HK-2 (cell line): Measurements from ENCODE around the gene DPPA5.
"Not testable (repeated sequence)": the region's sequence is repeated elsewhere in the genome, so short reads cannot be mapped to it uniquely, and the experiment has no call there.

Experiments used
- DNase-seq: peaks from one replicate; pipeline ENCODE4 v3.0.0-alpha.2; 2018; ENCODE audit not compliant: unreplicated experiment

The DPPA5 gene, protein sequence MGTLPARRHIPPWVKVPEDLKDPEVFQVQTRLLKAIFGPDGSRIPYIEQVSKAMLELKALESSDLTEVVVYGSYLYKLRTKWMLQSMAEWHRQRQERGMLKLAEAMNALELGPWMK

DNA sequence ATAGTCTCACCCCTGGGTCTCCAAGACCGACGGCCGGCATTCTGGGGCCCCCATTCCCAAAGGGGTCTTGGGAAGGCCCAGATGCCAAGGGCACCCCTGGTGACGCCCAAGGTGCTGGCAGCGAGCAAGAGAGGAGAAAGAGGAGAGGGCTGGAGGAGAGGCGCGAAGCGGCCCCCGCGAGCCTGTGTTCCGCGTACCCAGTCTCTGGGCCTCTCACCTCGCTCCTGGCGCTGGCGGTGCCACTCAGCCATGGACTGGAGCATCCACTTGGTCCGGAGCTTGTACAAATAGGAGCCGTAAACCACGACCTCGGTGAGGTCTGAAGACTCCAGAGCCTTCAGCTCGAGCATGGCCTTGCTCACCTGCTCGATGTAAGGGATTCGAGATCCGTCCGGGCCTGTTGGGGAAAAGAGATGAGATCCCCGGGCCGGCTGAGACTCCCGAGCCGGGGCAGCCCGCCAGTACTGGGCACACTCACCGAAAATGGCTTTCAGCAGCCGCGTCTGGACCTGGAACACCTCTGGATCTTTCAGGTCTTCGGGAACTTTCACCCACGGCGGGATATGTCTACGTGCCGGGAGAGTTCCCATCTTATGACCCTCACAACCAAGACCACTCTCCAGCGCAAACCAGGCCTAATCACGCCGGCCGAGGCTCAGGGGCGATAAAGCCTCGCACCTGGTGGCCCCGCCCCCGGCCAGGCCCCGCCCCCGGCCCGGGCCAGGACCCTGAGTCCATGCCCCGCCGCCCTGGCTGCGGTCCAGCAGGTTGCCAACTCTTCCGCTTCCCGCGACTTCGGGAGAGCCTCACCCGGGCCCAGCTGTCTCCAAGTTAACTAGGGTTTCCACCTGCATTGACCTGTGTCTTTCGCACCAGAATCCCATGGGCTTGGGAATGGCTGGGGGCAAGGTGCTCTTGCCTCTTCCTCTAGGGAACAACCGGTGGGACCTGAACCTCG, at the start of gene DPPA5:
Gene DPPA5, minus strand, starts transcription at position 641 of the 958 bp plus-strand sequence. Its CDS starts 51 bp downstream, at position 590.
- no peak for DNase-seq

DNA sequence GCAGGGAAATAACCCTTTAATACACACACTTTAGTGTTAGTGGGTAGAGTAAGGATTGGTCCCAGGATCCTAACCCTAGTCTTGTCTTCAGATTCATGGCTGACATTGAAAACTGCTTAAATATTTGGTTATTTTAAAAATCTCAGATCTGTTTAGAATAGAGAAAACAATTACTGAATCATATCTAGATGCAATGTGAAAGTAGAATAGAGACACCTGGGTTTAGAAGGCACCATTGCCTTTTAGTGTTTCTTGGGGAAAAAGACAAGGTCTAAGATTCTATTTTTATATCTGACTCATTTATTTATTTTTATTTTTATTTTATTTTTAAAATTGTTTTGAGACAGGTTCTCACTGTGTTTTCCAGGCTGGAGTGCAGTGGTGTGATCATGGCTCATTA, 46.6 kb upstream of the DPPA5 start:
- no peak for DNase-seq

DNA sequence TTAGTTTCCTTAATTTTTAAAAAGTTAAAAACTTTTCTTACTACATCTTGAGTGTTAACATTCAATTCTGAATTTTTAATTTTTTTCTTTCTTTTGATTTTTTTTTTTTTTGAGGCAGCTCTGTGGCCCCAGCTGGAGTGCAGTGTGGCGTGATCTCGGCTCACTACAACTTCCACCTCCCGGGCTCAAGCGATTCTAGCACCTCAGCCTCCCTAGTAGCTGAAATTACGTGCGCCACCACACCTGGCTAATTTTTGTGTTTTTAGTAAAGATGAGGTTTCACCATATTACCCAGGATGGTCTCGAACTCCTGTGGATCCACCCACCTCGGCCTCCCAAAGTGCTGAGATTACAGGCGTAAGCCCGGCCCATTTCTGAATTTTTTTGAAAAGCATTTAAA, 41.8 kb upstream of the DPPA5 start:
- no peak for DNase-seq

DNA sequence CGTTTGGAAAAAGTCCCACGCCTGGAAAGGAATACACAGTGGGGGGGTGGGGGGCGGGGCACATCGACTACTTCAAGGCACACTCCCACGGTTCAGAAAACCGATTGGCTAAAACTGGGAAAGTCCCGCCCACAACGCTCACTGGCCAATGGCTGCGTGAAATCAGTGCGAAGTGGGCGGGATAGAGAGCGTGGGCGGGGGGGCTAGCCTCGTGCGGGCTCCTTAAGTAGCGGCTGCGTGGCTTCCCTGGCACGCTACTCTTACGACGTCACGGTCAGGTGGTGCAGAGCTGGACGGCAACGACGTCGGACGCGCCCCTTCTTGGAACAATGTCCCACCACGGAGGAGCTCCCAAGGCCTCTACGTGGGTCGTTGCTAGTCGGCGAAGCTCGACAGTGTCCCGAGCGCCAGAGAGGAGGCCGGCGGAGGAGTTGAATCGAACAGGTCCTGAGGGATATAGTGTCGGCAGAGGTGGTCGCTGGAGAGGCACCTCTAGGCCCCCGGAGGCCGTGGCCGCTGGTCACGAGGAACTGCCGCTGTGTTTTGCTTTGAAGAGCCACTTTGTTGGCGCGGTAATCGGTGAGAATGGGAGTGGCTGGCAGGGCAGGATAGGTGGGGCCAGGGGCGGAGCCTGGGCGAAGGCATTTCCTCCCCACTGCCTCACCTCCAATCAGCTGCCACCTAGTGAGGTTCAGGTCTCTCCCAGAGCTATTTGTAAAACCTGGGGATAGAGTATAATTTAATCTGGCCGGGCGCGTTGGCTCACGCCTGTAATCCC, 40.7 kb upstream of the DPPA5 start, which contains the start of gene DDX43:
Gene DDX43, plus strand, starts transcription at position 252 of the 778 bp plus-strand sequence. Its CDS starts 78 bp downstream, at position 330.
- no peak for DNase-seq

DNA sequence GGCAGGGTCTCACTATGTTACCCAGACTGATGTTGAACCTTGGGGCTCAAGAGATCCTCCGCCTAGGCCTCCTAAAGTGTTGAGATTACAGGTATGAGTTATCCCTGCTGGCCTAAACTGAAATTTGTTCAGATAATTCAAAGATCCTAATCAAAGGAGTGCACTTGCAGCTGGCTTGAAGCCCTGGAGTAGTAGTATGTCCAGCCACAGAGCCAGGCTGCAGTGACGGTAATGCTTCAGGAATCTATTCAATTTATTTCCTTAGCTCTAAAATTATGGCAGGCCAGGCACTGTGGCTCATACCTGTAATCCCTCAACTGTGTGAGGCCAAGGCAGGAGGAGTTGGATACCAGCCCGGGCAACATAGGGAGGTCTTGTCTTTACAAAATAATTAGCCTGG, 39.2 kb upstream of the DPPA5 start:
- DNase-seq = no peak

DNA sequence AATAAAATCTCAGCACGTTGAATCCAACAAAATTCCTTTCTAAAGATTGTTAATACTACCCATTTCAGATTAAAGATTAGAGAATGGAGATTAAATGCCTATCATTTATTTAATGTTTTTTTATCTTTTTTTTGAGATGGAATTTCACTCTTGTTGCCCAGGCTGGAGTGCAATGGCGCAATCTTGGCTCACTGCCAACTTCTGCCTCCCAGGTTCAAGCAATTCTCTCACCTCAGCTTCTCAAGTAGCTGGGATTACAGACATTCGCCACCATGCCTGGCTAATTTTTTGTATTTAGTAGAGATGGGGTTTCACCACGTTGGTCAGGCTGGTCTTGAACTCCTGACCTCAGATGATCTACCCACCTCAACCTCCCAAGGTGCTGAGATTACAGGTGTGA, 38.1 kb upstream of the DPPA5 start:
- not testable (repeated sequence) for DNase-seq

DNA sequence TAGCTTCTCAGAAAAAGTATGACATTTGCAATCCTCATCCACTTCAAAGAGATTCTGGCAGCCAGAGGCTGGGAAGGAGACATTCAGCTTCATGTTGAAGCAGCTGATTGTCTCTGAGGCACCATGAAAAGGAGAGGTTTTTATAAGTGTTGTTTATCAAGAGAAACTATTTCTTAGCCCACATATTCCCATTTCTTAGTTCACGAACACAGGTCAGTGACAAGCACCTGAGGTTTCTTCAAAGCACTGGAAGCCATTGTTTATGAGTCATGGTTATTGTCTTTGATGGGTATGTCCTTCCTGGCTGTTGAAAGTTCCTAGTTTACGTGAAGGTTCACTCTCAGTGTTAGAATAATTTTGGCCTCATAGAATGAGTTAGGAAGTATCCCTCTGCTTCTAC, 37.6 kb upstream of the DPPA5 start:
- DNase-seq = no peak

DNA sequence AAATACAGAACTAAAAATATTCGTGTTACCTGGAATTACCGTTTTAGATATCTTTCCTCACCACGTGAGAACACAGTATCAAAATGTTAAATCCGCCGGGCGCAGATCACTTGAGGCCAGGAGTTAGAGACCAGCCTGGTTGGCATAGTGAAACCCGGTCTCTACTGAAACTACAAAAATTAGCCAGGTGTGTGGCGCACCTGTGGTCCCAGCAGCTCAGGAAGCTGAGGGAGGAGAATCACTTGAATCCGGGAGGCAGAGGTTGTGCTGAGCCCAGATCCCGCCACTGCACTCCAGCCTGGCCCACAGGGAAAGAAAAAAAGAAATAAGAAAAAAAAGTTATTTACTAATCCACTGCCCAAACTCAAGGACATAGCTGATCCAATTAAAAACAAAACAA, 35.8 kb upstream of the DPPA5 start:
- no peak for DNase-seq

DNA sequence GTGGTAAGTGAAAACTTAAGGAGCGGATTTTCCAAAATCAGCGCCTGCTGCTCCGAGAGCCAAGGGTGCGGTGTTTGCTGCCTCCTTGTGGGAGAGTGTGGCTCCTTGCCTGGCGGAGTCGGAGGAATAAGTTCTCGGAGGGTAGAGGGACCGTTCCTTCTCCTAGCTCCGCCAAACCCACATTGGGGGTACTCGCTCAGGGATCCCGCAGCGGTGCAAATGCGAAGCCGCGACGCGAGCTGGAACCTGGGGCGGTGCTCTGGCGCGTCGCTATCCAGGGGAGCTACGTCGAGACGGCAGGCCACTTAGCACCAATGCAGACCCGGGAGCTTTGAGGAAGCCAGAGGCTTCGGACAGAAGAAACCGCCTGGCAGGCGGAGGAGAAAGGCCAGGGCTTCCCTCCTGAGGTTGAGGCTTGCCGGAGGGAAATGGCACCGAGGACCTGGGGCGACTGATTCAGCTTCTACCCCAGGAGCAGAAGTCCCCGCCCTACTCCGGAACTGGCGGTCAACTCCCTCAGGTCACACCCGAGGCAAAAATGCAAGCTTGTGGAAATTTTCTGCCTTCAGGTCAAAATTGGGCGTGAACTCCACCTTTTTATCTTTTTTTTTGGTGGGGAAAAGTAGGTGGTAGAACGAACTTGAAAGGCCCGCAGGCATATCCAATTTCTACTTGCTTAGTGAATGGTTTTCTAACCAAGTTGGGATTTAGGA, 34.9 kb upstream of the DPPA5 start:
- DNase-seq = peak; percentile 74

DNA sequence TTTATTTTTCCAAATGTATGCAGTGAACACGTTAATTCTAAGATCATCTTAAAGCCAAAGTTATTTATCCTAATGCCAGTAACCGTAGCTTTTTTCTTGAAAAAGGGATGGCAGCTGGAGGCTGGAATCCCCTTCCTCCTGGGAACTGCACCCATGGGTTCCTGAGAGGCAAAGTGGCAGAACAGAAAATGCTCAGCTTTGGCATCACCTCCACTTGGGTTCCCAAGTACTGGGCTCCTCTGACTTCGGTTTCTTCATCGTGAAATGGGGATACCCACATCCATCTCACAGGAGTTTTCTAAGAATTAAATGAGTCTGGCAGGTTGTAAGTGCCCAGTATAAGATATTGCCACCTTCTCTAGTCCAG, 34.3 kb upstream of the DPPA5 start:
- no peak for DNase-seq

DNA sequence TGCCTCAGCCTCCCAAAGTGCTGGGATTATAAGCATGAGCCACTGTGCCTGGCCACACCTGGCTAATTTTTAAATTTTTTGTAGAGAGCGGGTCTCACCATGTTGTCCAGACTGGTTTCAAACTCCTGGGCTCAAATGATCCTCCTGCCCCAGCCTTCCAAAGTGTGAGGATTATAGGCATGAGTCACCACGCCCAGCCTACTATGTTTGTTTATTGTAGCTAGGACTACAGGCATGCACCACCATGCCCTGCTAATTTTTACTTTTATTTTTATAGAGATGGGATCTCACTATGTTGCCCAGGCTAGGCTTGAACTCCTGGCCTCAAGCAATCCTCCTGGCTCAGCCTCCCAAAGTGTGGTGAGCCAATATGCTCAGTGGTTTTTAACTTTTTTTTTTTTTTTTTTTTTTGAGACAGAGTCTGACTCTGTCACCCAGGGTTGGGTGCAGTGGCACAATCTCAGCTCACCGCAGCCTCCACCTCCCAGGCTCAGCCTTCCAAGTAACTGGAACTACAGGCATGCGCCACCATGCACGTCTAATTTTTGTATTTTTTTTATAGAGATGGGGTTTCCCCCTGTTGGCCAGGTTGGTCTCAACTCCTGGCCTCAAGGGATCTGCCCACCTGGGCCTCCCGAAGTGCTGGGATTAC, 28.5 kb upstream of the DPPA5 start:
- no peak for DNase-seq

DNA sequence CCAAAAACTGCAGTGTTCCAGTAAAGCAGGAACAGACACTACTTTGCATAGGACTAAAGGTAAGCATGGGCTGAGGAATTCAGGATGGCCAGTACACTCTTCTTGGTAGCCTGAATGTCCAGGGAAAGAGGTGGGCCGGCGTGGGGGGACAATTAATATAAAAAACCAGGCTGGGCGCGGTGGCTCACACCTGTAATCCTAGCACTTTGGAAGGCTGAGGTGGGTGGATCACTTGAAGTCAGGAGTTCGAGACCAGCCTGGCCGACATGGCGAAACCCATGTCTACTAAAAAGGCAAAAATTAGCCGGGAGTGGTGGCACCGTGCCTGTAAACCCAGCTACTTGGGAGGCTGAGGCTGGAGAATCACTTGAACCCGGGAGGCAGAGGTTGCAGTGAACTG, 27.5 kb upstream of the DPPA5 start:
- DNase-seq = not testable (repeated sequence)

DNA sequence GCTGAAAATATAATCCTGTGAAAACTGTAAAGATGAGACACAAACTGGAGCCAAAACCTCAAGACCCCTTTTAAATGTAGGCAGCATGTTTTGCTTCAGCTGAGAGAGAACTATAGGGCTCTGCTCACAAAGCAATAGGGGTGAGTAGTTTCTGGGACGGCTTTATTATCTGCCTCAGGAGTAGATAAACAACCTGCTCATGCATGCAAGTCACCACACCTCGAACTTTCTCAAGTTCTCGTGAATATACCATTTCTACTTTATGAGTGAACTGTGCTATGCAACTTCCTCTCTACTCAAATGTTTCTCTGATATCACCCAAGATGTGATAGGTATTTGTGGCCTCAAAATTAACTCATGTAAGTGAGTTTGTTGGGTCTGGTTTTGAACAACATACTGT, 23.1 kb upstream of the DPPA5 start:
- no peak for DNase-seq

DNA sequence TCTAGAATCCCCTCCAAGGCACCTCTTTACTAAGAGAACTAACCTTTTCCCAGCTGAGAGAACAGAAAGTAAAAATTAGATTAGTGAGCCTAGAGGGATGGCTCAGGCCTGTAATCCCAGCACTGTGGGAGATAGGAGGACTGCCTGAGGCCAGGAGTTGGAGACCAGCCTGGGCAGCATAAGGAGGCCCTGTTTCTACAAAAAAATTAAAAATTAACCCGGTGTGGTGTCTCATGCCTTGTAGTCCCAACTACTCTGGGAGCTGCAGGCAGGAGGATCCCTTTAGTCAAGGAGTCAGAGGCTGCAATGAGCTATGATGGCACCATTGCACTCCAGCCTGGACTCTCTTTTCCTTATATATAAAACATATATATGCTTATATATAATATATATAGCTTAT, 21.1 kb upstream of the DPPA5 start:
- peak; percentile 30 for DNase-seq

DNA sequence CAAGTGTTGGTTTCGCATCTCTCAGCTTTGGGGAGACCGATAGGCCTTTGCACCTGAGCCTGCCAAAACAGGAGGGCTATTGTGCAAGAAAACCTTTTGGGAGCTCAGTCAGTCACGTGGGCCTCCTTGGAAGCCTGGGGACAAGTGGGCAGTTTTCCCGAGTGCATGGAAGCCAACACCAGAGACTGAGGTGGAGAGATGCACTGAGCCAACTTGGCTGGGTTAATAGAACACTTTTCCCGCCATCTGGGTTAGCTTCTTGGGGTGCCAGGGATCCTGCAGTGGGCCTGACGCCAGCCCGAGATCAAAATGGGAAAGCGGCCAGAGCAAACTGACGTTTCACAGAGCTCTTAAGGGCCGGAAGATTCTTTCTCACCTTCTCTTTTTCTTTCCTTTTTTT, 18.4 kb upstream of the DPPA5 start:
- DNase-seq = no peak

DNA sequence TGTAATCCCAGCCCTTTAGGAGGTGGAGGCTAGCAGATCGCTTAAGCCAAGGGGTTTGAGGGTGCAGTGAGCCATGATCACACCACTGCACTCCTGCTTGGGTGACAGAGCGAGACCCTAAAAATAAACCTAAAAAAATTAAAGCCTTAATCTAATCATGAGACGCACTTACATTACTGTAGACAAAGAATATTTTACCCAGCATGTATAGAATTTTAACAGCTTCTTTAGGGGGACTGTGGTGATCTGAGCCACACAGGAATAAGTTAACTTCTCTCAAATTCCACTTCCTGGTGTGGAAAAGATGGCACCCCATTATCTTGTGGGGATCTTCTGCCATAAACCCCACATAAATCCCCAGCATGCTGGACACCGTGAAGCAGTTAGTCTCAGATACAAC, 17.9 kb upstream of the DPPA5 start:
- no peak for DNase-seq

DNA sequence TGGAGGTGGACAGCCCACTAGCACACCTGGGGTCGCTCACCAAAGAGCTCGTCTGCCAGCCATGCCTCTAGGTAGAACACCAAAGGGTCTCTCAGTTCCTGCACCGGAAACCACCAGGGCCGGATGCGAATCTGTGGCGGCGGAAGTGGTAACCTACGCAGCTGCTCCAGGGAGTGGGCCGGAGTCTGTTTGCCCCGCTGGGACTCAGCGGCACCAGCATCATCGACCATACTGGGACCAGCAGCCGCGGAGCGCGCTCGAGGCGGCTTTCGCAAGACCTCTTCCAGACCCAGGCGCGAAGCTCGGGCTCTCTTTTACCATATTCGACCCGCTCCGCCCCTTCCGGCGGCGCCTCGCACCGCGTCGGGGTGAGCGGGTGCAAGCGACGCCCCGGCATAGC, 15.5 kb upstream of the DPPA5 start, which contains the start of gene OOEP:
Gene OOEP, minus strand, starts transcription at position 335 of the 400 bp plus-strand sequence. Its CDS starts 105 bp downstream, at position 230.
- DNase-seq = no peak

DNA sequence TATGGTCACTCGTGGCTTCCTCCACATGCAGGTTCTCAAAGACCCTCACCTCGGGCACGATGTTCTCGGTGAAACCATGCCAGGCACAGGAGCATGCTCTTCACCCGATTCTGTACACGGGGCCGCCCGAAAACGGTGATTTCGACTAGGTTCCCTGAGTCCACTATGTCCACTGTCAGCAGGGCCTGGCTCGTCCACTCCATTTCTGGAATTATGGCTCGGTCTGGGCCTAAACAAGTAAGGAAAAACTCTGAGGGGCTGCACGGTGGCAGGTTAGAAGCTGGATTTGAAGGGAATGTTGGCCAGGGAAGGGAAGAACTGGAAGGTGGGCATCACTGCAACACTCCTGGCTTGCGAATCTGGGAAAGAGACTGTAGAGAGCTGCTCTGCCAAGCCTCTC, 15.1 kb upstream of the DPPA5 start:
- DNase-seq = no peak

DNA sequence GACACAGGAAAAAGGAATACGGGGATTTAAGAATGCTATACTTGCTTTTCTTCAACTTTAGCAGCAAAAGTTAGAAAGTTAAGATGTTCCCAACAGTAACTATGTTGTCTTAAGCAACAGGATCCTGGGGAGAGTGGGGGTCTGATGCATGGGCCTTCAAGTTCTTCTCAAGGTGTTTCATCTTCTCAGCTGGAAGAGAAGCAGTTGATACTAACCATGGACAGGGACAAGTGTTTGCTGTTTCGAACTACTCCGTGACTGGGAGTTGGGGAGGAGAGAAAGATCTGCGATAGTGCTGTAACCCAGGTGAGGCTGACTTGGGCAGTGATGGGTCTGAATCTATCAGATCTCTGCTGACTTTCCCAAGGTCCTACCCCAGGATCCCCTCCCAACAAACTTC, 14.6 kb upstream of the DPPA5 start:
- DNase-seq = no peak

DNA sequence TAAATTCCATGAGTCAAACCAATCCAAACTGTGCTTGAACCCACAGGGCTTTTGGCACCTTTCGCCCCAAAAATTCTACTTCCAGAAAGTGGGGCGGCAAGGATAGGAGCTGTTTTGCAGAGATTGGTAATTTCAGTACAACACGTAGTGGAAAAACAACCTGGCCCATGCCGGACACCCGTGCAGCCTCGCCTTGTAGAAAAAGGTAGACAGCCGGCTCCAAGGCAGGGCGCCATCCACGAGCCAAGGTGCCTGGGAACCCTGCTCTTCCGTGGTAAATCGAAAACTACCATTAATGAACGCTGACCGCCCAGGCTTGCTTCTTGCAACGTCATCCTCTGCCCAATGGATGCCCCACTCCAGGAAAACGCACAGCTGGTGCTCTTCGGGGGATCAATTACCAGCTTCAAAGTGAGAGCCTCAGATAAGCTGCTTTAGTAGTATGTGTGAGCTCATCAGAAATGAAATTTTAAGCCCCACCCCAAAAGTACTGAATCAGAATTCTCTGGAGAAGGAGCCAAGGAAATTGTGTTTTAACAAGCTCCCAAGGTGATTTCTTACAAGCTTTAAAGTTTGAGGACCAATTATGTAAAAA, 13.8 kb upstream of the DPPA5 start:
- no peak for DNase-seq

DNA sequence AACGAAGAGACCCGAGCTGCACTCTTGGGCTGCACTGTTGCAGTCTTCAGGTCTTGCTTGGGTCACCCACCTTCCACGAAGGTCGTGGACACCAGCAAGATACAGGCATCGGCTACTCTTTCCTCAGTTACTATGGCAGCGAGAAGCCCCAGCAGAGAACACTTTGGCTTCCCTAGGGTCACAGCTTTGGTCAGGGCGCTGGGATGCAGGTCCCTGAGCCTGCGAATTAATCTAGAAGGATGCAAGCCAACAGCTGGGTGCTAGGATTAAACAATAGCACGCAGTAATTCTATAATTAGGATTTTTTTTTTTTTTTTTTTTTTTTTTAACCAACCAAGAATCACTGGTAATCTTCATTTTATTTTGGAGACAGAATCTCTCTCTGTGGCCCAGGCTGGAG, 10.5 kb upstream of the DPPA5 start:
- no peak for DNase-seq
